Suprapubic skin (tissue), 3 donors: Measurements from ENCODE around the gene SRSF8.

Experiments
- POLR2AphosphoS5 ChIP-seq, 3 donors: sonication (generic); formaldehyde crosslinking; IDR thresholded peaks; one replicate each; pipeline ENCODE4 v1.6.1; 2017; ENCODE audit warnings: antibody characterized with exemption in 3 of 3
- TF ChIP-seq, protein P1 (sequence below), 2 donors: fragments of 200-600 bp in 1 of 2; fragments of 450-650 bp in 1 of 2; sonication (generic) in 1 of 2; IDR thresholded peaks; one replicate each; pipeline ENCODE4 v1.5.1; 2016 to 2019; ENCODE audit warnings: antibody characterized with exemption in 2 of 2, mild to moderate bottlenecking in 1 of 2, moderate library complexity in 1 of 2

DNA sequence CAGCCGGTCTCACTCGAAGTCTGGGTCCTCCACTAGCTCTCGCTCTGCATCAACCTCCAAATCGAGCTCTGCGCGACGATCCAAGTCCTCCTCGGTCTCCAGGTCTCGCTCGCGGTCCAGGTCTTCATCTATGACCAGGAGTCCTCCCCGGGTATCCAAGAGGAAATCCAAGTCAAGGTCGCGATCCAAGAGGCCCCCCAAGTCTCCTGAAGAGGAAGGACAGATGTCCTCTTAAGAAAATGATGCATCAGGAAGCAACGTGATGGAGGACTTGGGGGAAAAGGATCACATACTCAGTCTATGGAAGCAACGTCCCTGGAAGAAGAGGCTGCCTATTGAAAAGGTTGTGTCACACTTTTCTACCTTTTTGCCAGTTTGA, 1.1 kb downstream of the SRSF8 start:
- TF ChIP-seq, protein P1, sequence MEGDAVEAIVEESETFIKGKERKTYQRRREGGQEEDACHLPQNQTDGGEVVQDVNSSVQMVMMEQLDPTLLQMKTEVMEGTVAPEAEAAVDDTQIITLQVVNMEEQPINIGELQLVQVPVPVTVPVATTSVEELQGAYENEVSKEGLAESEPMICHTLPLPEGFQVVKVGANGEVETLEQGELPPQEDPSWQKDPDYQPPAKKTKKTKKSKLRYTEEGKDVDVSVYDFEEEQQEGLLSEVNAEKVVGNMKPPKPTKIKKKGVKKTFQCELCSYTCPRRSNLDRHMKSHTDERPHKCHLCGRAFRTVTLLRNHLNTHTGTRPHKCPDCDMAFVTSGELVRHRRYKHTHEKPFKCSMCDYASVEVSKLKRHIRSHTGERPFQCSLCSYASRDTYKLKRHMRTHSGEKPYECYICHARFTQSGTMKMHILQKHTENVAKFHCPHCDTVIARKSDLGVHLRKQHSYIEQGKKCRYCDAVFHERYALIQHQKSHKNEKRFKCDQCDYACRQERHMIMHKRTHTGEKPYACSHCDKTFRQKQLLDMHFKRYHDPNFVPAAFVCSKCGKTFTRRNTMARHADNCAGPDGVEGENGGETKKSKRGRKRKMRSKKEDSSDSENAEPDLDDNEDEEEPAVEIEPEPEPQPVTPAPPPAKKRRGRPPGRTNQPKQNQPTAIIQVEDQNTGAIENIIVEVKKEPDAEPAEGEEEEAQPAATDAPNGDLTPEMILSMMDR (IDR thresholded peaks at IDR 0.05): no peak
- no peak for TF ChIP-seq POLR2AphosphoS5 (IDR thresholded peaks at IDR 0.05)
